Muscle of back (tissue), 11 donors: ENCODE data around the gene PLPP7. TPM values are rescaled to one million over a fixed set of nuclear protein-coding genes. Genes with fewer than 3 reads are reported as not detected.
"Not testable (repeated sequence)": the region's sequence is repeated elsewhere in the genome, so short reads cannot be mapped to it uniquely, and the experiment has no call there.

Experiments
- DNase-seq, 3 donors: peaks; one replicate each; pipeline versions ENCODE4 v3.0.0 to v3.0.0-alpha.2; 2013
- polyA plus RNA-seq, 10 donors: library from polyadenylated mRNA; unstranded; fragments of 120-200 nt; gene quantifications; one replicate each; pipeline ENCODE4 v1.2.1, GENCODE V29; 2013; ENCODE audit not compliant: insufficient read length in 10 of 10

Gene PLPP7
- polyA plus RNA-seq, 10 donors, result 20.0 to 33.9 (median 30.0) TPM

DNA sequence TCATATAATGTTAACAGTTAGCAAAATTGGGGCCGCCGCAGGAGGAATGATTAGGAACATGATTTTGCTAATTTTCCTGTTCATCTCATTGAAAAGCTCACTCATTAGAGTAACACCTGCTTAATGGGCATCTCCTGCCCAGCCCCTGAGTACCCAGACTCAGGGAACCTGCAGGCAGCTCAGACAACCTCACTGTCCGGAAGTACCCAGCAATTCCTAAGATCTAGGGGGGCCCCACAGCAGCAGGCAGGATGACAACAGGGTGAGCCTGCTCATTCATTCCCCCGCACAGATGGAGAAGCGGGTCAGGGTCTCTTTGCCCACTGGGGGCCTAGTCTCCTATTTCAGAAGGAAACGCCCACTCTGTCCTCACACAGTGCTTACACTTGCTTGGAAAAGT, 25.8 kb upstream of the PLPP7 start:
- DNase-seq, result no peak

DNA sequence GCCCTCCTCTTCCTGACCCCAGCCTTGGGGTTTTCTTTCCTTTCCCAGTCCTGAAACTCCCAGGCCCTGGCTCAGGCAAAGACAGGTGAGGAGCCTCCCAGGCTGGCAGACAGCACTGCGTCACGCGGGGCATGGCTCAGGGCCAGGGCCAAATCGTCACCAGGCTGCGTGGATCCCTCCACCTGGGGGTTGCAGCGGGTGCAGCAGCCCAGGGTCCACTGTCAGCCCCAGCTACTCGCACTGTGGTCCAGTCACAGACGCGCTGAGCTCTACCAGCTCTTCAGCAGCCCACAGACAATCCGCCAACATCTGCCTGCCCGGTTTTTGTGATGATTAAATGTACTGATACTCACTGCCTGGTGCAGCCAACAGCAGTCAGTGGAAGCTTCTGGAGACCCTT, 25.3 kb upstream of the PLPP7 start:
- DNase-seq, result no peak

DNA sequence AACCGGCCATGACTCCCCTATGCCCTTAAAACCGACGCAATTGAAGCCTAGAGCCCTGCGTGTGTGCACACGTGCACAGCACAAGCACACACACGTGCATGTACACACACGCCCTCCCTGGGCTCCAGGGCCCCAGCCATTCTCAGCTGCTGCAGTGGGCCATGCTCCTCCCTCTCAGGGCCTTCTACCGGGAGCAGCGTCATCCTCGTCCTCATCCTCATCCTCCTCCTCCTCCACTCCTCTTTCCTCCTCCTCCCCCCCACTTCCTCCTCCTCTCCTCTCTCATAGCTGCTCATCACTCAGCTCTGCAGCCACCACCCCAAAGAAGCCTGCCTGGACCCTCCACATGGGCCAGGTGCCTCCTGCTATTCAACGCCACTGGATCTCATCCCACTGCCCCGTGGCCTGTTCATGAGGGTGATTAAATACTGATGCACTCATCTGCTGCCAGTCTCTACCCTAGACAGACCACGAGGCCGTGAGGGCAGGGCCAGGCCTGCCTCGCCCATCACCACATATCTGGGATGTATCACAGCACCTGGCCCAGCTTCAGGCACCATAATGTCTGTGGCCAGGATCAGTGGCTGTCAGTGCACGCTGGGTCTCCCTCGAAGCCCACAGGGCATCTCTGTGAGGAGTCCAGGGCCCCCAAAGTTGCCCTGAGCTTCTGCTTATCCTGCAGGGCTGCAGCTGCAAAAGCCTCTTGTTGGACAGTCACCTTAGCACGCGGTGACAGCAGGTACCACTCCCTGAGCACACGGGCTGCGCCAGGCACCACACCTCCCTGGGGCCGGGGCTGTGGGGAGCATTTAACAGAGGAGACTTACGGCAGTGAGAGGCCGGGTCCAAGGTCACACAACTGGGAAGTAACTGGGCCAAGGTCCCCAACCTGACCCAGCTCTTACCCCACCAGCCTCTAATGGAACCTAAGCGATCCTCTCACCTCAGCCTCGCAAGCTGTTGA, 23.0 kb upstream of the PLPP7 start:
- DNase-seq, result peak in 1 of 3 donors; percentile 59

DNA sequence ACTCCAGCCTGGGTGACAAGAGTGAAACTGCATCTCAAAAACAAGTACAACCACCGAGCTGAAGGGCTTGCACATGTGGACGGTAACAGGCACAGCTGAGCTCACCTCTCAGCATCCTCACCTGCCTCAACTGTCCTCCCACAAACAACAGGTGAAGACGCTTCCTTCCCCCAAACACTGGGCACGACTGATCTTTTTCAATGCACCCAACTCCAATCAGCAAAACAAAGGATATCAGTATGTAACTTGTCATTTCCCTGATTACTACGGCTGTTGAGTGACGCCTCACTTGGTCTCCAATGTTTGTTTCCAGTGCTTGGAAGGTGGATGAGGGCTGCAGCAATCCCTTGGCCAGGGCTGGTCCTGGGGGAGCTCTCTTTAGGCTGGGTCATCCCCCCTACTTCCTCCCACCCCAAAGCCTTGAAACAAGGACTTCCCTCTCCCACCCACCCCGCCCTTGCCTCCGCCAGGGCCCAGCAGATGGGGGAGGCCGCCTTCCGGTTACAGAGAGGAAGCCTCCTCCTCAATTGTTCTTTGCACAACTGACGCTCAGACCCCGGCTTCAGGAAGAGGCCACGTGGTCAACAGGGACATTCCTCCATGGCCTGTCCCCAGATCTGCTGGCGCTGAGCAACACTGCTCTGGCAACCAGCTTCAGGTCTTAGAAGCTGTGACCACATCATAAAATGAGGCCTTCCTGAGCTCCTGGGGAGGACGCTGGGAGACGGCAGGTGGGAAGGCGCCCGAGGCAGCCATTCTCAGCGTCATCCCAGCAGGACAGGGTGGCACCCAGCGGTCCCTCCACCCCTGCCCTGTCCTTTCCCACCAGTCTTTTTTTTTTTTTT, 19.1 kb upstream of the PLPP7 start:
- peak in 1 of 3 donors; percentile 76 for DNase-seq

DNA sequence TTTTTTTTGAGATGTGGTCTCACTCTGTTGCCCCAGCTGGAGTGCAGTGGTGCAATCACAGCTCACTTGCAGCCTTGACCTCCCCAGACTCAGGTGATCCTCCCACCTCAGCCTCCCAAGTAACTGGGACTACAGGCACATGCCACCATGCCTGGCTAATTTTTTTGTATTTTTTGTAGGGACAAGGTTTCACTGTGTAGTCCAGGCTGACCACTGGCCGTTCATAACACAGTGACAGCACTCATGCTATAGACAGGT, 18.6 kb upstream of the PLPP7 start:
- DNase-seq, result not testable (repeated sequence)

DNA sequence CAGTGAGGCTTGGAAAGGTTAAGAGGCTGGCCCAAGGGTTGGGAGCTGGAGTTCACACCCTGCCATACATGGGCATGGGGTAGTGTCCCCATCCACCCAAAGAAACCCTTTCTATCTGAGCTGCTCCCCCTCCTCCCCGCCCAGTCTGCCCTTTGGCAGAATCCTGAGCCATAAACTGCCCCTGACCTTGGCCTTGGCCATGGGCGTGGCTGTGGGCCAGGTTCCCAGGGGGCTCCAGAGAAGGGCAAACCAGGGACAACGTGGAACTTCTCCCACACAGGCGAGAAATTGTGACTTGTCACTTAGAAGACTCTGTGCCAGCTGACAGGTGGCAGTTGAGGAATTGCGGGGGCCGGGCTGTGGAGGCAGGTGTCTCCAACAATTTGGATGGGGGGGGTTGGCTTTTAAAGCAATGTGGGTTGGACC, 18.0 kb upstream of the PLPP7 start:
- no peak for DNase-seq

DNA sequence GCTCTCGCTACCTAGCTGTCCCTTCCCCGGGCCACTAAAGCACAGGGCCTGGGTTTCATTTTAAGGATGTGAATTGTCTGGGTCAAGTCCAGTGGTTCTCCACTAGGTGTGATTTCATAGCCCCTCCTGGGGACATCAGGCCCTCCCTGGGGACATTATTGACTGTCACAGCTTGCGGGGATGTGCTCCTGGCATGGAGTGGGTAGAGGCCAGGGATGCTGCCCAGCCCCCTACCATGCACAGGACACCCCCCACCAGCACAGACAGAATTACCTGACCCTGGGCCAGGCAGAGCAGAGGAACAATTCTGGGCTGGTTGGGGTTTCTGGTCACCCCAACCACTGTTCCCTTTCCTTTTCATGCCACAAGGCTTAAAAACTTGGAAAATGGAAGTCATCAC, 17.3 kb upstream of the PLPP7 start:
- no peak for DNase-seq

DNA sequence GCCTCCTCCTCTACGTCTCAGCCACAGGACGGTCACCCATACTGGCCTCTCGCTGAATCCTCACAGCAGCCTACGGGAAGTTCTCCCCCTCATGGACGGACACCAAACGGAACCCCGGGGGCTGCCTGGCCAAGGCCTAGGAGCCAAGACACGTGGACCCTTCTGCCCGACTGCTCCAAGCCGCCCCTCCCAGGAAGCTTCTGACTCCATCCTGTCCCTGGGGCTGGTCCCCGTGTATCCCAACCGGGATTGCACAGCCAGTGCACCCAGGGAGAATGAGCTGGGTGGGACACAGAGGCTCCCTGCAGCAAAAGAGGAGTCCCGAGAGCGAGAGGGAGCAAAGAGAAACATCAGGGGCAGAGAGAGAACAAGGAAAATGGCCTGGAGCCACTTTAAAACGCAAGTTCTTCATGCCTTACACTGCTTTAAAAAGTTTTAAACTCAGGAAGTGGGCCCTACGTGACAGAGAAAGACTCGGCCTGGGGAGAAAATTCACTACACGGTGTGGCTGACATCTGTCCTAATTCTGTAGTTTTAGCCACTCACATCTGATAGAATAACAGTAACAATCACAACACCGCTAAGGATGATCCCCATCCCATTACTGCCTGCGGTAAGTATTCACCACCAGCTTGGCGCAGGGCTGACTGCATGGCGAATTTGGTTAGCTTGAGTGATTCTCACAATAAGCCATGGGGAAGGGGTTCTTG, 16.2 kb upstream of the PLPP7 start:
- DNase-seq, result no peak

DNA sequence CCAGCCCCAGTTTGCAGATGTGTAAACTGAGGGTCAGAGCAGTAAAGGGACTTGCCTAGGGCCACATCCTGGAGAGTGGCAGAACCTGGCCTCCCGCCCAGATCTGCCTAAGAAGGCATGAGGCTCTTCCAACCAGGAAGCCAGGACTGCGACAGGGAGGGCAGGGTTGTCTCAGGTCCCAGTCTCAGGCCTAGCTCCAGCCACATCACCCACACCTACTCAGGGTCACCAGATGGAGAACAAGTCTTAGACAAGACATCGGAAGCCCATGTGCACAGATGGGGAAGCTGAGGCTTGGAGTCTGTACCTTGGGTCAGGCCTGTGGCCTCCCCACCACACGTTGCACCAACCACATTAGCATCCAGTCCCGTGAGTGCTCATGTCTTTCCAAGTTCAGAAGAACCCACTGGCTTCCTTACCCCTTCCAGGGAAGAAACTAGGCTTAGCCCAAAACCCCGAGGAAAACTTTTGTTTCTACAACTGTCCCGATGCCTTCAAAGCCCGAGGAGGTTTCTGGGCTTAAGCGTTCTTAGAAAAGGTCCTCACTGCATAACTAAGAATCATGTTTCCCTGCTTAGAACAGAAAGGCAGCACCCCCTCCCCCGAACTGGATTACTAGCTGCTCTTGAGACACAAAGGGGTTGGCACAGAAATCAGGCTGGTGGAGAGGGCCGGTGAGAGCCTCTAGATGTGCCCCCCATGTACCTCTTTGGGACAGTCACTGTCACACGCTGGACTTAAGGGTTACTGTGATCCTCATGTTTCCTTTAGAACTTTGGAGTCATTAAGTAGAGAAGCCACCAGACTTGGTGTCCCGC, 15.5 kb upstream of the PLPP7 start:
- DNase-seq, result no peak

DNA sequence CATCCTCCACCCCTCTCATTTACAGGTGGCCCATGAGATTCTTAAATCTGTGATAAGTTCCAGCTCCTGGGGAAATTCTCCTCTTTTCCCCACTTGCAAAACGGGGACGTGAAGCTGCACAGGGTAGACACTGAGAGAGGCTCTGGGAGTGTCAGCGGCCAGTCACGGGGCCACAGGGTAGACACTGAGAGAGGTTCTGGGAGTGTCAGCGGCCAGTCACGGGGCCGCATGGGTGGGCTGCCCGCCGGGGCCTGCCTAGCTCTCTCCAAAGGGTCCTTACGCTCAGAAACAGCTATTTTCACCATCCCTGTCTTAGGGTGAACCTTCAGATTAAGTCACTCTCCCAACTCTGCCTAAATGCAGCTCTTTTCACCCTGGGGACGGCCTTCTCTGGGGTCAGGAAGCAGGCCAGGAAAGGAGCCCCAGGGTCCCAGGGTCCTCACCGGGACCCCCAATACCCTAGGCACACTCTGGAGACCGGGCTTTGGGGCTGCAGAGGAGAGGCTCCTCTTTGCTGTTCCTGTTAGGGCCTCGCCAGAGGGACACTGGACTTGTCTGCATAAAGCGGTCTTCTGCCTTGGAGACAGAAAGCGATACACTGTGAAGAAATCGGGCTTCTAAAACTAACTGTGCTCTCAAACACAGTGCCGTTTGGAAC, 14.7 kb upstream of the PLPP7 start:
- DNase-seq, result no peak

DNA sequence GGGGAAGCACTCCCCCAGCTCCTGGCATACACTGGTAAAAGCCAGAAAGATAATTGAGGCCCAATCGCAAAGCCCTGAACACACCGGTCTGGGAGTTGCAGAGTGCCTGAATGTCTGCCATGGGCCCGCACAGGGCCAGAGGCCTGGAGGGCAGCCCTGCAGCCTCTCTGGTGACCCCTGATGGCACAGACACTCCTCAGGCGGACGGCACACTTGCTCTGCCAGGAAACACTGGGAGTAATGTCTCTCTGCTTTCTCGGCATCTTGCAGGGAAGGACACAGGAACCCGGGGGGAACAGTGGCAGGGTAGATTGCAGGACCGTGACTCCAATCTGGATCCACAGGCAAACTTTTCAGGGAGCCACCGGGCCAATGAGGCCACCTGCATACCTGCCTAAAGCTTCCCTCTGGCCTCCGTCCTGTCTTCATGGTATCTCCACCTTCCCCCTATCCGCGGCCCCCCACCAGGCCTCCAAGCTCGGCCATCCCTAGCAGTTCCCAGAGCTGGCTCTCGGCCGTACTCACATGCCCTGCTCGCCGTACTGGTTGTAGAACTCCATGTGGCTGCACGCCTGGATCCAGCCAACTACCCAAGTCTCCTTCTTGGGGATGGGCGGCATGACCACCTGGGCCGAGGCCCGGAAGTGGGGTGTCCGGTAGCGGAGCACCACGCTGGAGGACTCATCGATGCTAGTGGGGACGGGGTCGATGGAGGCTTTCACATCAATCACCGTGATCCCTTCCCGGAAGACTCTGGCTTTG, 14.0 kb upstream of the PLPP7 start:
- DNase-seq, result no peak

DNA sequence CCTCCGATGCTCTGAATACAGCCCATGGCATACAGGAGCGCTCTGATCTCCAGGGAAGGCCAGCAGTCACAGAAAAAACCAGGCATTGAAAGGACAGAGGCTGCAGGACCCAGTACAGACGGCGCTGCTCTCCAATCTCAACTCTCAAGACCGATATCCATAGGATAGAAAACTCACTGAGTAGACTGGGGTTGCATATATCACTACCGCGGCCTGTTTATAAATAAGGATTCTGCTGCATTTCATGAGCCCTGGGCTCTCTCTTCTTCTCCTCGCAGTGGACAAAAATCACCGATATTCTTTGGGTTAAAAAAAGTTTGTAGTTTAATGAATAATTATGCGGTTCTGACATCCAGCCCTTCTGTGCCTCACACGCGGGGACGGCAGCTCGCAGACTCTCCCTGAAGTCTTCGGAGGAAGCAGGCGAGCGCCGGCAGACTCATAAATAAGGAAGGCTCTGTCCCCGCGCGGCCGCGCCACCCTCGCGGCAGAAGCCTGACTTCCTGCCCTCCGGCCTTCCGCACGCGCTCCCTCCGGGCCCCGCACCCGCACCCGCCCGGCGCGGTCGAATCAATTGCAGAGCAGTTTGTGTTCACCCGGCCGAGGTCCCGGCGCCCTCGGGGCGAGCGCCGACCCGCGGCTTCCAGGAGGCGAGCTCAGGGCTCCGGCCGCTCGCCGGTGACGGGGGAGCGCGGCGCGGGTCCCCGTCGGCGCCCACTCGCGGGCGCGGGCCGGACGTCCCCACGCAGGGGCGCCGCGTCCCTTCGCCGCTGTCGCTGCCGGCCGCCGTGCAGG, 13.2 kb upstream of the PLPP7 start, which contains the start of gene FAM78A:
Gene FAM78A, minus strand, starts transcription at position 417 of the 795 bp plus-strand sequence. Its CDS starts 331 bp downstream, at position 86.
- peak in 1 of 3 donors; percentile 68 for DNase-seq

DNA sequence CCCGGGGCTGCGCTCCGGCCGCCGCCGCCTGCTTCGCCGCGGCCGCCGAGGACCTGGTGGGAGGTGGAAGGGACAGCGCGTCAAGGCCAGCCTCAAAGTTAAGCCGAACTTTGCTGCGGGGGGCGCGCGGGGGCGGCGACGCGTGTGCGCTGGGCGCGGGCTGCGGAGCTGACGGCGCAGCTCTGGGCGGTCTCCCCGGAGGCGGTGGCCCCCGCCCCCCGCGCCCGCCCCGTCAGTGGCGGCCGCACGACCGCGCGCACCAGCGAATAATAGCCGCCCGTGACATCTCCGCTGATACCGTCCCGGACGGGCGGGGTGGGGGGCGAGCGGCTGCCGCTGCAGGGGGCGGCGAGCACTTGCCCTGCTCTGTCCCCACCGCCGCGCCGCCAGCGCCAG, 12.6 kb upstream of the PLPP7 start:
- peak in 1 of 3 donors; percentile 59 for DNase-seq

DNA sequence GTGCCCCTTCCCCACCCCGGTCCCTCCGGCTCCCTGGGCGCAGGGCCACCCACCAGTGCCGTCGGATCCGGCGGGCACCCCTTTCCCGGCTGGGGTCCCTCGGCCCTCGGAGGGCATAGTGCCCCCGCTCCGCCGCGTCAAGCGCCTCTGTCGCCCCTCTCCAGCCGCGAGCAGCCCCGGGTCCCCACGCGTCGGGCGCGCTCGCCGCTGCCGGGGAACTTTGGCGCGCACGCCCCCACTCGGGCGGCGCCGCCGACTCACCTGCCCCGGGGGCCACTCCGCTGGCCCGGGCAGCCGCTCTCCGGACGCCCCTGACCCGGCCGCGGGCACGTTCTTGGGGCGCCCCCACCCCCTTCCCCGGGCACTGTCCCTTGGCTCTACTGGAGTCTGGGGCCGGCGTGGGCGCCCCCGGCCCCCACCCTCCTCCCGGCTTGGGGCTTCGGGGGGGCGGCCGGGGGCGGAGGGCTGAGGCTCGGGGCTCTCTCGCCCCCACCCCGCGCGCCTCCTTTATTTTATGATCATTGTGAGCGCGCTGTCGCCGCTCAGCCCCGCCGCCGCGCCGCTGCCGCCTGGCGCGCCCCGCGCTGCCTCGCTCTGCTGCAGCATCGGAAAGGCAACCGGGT, 12.1 kb upstream of the PLPP7 start:
- DNase-seq, result peak in 1 of 3 donors; percentile 61

DNA sequence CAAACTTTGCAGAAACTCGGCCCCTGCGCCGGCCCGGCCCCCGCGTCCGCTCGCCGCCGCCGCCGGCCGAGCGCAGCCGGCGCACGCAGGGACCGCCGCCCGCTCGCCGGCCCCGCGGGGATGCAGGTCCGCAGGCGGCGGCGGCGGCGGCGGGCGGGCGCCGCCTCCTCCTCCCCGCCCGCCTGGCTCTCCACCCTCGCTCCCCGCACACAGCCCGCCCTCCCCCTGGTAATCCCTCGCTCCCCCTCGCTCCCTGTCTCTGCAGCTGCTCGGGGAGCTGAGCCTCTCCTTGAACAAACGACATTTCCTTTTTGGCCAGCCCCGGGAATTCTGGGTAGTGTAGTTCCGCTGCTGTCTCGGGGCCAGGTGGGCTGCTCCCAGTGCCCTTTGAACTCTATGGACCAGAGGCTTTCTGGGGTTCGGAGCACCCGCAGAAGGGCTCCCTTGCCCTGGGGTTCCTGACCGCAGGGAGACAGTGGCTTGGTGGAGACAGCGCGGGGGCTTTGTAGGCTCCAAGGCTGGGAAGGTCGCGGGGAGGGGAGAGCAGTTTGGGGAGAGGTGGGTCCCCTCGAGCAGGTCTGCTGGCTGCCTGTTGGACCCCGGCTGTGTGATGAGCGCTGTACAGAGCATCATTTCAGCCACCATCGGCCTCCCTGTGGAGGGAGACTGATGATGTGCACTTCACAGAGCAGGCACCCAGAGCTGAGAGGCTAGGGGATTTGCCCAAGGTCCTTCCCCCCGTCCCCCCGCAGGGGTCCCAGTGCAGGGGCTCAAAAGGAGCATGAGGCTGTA, 11.4 kb upstream of the PLPP7 start:
- peak; percentile 88 to 95 (median 93) for DNase-seq

DNA sequence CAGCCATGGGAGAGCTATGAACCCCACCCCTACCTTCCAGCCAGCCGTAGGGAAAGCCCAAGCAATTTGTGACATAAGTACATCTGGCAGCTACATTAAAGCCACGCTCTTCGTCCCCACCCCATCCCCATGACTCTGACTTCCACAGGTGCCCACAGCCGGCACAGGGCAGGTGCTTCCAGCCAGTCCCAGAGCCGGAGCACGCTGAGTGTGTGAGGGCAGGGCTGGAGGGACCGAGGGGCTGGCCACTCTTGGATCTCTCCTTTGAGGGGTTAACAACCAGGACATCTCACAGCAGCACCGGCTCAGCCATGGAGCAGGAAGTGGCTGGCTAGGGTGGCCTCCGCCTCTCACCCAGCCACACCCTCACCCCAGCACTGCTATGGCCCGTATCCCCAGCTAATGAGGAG, 10.8 kb upstream of the PLPP7 start:
- DNase-seq, result no peak

DNA sequence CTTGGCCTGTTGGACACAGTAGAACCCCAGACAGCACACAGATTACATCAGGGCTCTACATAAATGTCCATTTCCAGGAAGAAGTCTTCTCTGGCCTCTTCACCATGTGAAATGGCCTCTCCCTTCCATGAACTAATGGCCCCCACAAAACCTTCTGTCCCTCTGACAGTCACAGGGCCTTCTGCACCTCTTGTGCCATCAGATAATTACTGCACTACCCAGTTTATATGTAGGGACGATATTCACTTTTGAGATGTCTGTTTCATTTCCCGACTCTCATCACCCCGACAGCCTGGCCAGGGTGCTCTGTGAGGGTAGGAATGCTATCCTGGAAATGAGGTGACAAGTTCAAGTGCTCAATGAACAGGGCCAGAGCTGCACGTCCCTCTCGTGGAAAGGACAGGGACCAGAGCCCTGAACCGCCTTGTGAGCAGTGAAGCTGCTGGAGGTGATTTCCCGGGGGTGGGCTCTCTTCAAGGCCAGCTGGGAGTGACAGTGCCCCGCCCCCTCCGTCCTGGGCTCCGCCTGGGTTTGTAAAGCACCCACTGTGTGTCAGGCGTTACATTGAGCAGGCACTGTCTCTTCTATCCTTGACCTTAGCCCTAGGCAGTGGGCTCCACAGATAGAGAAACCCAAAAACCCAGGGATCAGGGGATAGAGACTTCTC, 10.2 kb upstream of the PLPP7 start:
- no peak for DNase-seq
